NCI-H226 (cell line): ENCODE results near the gene ING5.

Experiments used
- DNase-seq: peaks from one replicate; pipeline ENCODE4 v3.0.0-alpha.2; 2015

Gene ING5

DNA sequence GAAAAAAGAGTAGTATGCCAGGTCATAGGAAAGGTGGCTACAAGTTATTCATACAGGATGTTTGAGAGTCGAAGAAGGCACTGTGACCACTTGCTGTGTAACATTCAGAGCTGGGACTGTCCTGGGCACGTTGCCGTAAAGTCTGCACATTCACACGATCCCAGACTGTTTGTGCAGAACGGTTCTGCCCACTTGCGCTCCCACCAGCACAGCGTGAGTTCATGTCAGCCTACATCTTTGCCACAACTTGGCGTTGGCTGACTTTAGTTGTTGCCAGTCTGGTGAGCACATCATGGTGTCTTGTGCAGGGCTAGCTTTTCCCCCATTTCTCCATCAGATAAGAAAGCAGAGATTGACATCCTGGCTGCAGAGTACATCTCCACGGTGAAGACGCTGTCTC is 7.0 kb downstream of the ING5 start:
- DNase-seq = no peak

GRCh38 chr2:241719093-241719492 is 17.3 kb downstream of the ING5 start:
- no peak for DNase-seq

DNA sequence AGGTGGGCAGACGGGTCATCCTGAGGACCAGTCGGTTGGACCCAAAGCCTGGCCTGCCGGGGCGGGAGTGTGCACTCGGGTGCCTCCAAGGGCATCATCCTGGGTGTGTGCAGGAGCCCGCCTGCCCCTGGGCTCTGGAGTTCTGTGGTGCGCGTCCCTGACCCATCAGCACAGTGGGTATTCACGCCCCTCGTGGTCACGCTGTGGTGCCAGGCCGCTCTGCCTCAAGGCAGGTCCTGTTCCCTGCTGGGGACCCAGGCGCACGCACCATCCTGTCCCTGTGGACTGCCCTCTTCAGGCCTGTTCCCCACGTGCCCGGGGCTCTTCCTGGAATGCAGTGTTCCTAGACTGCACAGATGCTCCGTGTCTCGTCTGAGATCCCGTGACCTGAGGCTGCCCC is 18.3 kb downstream of the ING5 start:
- DNase-seq = no peak

- no peak for DNase-seq
These were observed 18.7 kb downstream of the ING5 start for GRCh38 chr2:241720560-241720959.

DNA sequence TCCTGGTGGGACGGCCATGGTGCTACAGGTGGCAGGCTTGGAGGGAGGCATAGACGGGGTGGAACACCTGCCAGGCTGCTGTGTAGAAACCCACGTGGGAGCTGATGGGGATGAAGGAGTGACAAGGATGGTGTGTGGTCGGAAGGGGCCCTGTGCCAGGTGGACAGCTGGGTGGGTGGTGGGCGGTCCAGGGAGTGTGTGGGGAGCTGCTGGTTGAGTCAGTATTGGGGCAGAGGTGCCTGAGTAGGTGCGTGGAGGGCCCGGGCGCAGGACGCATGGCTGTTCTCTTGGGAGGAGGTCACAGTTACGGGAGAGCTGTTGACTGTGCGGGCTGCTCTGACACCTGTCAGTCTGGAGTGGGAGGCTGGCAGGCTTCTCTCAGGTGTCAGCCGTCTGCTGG is 20.0 kb downstream of the ING5 start:
- no peak for DNase-seq

DNA sequence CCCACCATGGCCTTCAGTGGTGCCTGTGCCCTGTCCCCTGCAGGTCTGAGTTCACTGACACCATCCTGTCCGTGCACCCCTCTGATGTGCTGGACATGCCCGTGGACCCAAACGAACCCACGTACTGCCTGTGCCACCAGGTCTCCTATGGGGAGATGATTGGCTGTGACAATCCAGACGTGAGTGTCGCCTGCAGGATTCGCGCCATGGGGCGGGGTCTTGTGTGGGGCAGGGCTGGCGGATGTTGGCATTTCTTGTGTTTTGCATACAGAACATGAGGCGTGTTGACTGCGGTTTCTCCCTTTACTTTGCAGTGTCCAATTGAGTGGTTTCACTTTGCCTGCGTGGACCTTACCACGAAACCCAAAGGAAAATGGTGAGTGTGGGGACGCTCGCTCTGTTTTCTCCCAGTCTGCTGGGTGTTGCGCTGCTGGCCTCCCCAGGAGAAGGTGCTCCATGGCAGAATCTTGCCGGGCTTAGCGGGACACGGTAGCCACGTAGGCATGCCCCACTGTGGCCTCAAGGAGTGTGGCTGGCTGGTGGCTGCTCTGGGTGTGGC is 21.1 kb downstream of the ING5 start:
- DNase-seq = no peak

GRCh38 chr2:241724259-241724974 is 22.6 kb downstream of the ING5 start:
- no peak for DNase-seq

DNA sequence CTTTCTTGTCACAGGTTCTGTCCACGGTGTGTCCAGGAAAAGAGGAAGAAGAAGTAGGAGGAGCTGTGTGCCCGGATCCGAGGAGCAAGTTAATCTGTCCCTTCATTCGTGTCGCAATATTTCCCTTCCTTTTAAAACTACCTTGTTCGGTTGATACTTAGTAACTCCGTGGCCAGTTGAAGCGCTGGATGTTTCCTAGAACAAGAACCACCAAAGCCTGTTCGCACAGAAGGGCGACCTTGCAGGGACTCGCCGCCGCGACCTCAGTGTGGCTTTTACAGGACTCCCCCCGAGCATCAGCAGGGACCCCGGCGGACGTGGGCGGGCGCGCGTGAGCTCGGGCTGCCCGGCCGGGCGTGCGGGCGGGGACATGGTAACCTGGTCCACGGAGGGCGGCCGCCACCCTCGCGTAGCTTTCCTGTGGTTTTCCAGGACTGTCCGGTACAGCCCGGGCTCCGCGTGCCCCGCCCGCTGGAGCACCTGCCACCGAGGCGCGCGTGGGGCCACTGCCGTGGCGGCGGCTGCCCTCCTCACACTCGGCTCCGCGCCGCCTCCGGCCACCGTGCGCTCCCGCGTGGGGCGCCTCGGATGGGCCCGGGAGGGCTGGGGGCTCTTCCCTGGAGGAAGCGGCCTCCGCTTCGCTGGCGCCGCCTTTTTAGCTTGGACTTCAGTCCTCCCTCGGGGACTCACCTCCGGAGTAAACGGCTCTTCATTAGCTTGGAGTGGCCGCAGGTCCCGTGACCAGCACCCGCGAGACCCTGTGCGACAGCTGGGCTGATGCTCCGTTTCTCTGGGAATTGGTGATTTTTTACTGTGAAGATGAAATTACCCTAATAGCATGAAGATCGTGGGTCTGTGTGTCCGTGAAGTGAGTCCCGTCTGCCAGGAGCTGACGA is 23.4 kb downstream of the ING5 start:
- no peak for DNase-seq

DNA sequence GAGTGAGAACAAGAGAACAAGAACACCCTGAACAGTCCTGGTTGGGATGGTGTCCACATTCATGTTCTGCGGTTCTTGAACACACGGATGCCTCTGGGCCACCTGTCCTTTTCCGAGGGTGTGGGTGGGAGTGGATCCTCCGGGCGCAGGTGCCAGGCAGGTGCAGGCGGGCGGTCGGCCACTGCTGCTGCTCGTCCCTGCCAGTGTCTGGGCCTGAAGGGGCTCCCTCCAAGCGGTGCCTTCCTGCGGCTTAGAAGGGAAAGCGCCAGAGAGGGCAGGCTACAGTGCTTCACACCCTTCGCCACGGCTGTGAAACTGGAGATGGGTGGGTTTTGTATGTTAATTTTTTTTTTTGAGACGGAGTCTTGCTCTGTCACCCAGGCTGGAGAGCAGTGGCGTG is 24.6 kb downstream of the ING5 start:
- DNase-seq = no peak

DNA sequence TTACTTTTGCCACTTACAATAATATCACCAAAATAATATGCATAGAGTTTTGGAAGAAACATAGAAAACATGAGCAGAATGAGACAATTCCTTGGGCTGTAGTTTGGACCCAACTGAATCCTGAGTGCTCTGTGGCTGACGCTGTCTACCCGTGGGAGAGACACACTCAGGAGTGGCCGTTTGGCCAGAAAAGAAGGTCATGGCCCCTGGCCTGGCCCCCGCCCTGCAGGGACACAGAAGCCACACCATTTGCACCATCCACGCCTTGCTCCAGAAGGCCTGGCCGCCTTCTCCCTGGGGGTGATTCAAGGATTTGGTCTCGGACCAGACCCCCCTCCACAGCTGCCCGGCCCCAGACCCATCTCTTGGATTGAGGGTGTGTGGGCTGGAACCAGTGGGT is 26.2 kb downstream of the ING5 start:
- DNase-seq = no peak

DNA sequence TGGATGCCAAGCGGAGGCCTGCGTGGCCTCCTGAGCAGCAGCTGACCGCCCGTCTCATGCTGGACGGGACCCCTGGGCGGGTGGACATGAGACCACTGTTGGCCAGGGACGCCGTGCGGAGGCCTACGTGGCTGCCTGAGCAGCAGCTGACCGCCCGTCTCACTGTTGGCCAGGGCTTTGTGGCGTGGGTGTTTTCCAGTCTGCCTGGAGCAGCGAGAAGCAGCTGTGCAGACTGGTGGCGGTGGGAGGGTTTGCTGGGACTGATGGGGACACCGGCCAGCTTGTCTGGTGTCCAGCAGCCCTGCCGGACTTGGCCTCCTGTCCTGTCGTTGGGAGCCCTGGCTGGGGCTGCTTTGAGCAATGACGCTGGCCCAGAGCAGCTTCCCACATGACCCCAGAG is 26.8 kb downstream of the ING5 start:
- DNase-seq = no peak

GRCh38 chr2:241729868-241730267 is 28.0 kb downstream of the ING5 start:
- DNase-seq = no peak

- DNase-seq = no peak
These were observed 28.9 kb downstream of the ING5 start for GRCh38 chr2:241730671-241731293.

DNA sequence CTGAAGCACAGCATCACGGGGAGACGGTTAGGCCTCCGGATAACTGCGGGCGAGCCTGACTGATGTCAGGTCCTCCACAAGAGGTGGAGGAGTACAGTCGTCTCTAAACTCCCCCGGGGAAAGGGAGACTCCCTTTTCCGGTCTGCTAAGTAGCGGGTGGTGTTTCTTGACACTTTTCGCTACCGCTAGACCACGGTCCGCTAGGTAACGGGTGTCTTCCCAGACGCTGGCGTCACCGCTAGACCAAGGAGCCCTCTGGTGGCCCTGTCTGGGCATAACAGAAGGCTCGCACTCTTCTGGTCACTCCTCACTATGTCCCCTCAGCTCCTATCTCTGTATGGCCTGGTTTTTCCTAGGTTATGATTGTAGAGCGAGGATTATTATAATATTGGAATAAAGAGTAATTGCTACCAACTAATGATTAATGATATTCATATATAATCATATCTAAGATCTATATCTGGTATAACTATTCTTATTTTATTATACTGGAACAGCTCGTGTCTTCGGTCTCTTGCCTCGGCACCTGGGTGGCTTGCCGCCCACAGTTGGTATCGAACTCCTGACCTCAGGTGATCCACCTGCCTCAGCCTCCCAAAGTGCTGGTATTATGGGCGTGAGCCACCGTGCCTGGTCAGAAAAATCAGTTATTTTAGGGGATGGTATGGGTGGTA is 30.8 kb downstream of the ING5 start:
- DNase-seq = peak; percentile 84

GRCh38 chr2:241733391-241734207 is 31.8 kb downstream of the ING5 start:
- no peak for DNase-seq

DNA sequence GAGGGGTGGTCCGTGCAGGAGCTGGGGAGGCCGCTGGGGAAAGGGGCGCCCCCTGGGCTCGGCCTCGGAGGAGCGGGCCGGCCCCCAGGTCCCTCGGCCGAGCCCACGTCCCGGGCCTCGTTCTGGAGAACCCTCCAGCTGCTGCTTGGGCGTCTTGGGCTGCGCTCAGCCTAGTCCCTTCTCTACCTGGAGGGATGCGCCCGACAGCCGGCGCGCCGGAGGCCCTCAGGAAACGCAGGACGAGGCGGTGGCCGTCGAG is 32.3 kb downstream of the ING5 start:
- DNase-seq = no peak

DNA sequence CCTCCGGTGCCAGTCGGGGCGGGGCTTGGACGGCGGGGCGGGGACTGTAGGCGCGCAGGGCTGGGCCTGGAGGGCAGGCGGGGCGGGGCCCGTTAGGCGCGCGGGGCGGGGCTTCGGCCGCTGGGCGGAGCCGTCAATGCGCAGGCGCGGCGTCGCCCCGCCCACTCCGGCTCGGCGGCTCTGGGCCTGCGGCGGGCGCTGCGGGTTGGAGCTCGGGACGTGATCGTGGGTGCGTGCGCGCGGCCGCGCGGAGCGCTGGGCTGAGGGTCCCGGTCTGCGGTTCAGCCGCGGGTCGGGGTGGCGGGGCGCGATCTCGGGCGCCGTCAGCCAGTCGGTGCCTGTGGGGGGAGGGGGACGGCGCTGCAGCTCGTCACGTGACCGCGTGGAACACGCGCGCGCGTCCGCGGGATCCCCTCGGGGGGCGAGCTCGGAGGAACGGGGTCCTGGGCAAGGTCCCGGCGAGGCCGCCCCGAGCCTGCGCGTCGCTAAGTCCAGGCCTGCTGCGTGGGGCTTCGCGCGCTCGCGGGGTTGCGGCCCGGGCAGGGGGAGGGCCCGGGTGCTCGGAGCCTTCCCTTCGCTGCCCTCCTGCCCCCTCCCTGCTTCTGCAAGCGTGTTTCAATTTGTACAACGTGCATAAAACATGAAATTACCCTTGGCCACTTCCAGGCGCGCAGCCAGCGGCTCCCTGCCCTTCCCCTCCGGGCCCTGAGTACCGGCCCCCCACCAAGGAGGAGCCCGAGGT is 32.8 kb downstream of the ING5 start, which contains the start of gene D2HGDH:
Gene D2HGDH (plus strand): TSS at position 164 of the 742 bp plus-strand sequence. CDS start 595 bp downstream, outside the sequence.
- peak; percentile 52 for DNase-seq

- DNase-seq = no peak
These were observed 34.3 kb downstream of the ING5 start for GRCh38 chr2:241736111-241736510.

DNA sequence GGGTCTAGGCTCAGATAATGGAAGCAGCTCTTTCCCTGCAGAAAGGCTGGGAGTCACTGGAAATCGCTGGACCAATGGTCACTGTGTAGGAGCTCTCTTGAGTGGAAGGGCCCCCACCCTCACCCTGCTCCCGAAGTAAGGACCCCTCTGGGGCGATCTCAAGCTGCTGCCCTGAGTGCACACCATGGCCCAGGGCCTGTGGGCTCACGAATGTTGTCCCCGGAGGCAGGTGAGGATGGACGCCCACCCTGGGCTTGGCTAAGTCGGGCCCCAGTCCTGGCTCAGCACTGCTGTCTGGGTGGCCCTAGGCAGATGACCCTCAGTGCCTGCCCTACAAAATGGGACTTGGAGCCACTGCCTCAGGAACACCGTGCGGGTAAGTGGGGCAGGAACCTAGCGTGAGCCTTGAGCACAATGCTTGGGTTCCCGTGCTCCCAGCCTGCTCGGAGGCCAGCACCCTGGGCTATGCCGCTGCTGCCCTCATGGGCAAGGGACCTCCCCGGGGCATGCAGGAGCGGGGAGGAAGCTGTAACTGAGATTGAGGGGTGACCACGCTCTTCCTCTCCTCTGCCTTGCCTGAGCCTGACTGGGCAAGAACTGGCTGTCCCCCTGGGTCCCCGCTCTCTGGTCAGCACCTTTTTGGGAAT is 36.3 kb downstream of the ING5 start:
- no peak for DNase-seq

DNA sequence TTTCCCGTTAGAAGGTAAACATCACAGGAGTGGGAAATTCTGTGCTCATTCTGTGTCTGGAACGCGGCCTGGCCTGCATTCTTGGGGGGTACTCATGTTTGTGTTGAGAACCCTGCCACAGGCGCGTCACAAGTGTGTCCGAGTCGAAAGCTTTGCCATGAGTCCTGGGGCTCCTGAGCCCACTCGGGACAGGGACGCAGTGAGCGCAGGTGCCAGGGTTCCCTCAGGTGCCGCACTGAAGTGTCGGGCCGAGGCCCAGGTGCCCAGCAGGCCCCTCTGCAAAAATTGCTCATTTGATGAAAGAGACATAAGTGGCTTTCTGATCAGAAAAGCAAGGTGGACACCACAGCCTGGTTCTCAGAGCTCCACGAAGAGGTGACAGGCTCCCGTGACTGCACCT is 37.3 kb downstream of the ING5 start:
- no peak for DNase-seq

DNA sequence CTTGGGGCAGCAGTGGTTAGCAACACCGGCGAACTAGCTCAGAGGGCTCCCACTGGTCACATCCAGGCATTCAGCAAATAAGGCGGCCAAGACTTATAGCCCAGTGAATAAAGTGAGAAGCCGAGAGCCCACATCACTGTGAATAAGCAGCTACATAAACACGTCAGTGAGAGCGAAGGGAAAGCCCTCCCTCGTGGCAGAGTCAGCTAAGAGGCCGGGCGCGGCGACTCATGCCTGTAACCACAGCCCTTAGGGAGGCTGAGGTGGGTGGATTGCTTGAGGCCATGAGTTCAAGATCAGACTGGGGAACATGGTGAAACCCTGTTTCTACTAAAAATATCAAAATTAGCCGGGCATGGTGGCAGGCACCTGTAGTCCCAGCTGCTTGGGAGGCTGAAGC is 37.8 kb downstream of the ING5 start:
- DNase-seq = peak; percentile 39
